GM12872 (cell line): ENCODE measurements around the gene COQ5.

ENCODE experiments used
- TF ChIP-seq, protein P1 (sequence below): IDR thresholded peaks from 3 replicates; pipeline ENCODE4 v1.5.1; 2011; ENCODE audit warnings: low read depth, mild to moderate bottlenecking, low read length, moderate library complexity; ENCODE audit not compliant: insufficient read depth

COQ5 gene

GRCh38 chr12:120455302-120455701 lies 73.7 kb downstream of the COQ5 start:
- TF ChIP-seq, protein P1, sequence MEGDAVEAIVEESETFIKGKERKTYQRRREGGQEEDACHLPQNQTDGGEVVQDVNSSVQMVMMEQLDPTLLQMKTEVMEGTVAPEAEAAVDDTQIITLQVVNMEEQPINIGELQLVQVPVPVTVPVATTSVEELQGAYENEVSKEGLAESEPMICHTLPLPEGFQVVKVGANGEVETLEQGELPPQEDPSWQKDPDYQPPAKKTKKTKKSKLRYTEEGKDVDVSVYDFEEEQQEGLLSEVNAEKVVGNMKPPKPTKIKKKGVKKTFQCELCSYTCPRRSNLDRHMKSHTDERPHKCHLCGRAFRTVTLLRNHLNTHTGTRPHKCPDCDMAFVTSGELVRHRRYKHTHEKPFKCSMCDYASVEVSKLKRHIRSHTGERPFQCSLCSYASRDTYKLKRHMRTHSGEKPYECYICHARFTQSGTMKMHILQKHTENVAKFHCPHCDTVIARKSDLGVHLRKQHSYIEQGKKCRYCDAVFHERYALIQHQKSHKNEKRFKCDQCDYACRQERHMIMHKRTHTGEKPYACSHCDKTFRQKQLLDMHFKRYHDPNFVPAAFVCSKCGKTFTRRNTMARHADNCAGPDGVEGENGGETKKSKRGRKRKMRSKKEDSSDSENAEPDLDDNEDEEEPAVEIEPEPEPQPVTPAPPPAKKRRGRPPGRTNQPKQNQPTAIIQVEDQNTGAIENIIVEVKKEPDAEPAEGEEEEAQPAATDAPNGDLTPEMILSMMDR = no peak

GRCh38 chr12:120453977-120454376 lies 75.0 kb downstream of the COQ5 start:
- TF ChIP-seq, protein P1 = peak; percentile 80
